ENCODE results near the gene STAB2.

STAB2 gene

GRCh38 chr12:103725398-103725797 is 138.3 kb downstream of the STAB2 start:
- intact Hi-C loops (cut with DNase I) = no loop called here
- DNase-seq = no peak

GRCh38 chr12:103727638-103728037 is 140.6 kb downstream of the STAB2 start:
- DNase-seq = no peak
- intact Hi-C loops (cut with DNase I) = no loop called here

- intact Hi-C loops (cut with DNase I) = no loop called here
- DNase-seq = no peak
Measured at GRCh38 chr12:103728323-103728722, 141.2 kb downstream of the STAB2 start.

GRCh38 chr12:103729499-103729898 is 142.4 kb downstream of the STAB2 start:
- intact Hi-C loops (cut with DNase I) = no loop called here
- no peak for DNase-seq

- DNase-seq = no peak
- intact Hi-C loops (cut with DNase I) = no loop called here
Measured at GRCh38 chr12:103731539-103731938, 144.5 kb downstream of the STAB2 start.

- no peak for DNase-seq
- intact Hi-C loops (cut with DNase I) = no loop called here
Measured at GRCh38 chr12:103734863-103735262, 147.8 kb downstream of the STAB2 start.

GRCh38 chr12:103735291-103735690 is 148.2 kb downstream of the STAB2 start:
- intact Hi-C loops (cut with DNase I) = no loop called here
- DNase-seq = no peak

- intact Hi-C loops (cut with DNase I) = no loop called here
- no peak for DNase-seq
Measured at GRCh38 chr12:103736572-103736971, 149.5 kb downstream of the STAB2 start.

GRCh38 chr12:103737881-103738280 is 150.8 kb downstream of the STAB2 start:
- intact Hi-C loops (cut with DNase I) = no loop called here
- no peak for DNase-seq

GRCh38 chr12:103742349-103742932 is 155.4 kb downstream of the STAB2 start:
- intact Hi-C loops (cut with DNase I) = no loop called here
- DNase-seq = peak in 7 of 42 donors; percentile 3 to 25 (median 10)

GRCh38 chr12:103743788-103744187 is 156.7 kb downstream of the STAB2 start:
- intact Hi-C loops (cut with DNase I) = no loop called here
- no peak for DNase-seq

GRCh38 chr12:103745962-103746361 is 158.9 kb downstream of the STAB2 start:
- no peak for DNase-seq
- intact Hi-C loops (cut with DNase I) = no loop called here

GRCh38 chr12:103748002-103748401 is 160.9 kb downstream of the STAB2 start:
- intact Hi-C loops (cut with DNase I) = no loop called here
- no peak for DNase-seq

GRCh38 chr12:103748875-103749274 is 161.8 kb downstream of the STAB2 start:
- intact Hi-C loops (cut with DNase I) = no loop called here
- no peak for DNase-seq

- intact Hi-C loops (cut with DNase I) = no loop called here
- DNase-seq = no peak
Measured at GRCh38 chr12:103751171-103751570, 164.1 kb downstream of the STAB2 start.

- DNase-seq = no peak
- intact Hi-C loops (cut with DNase I) = no loop called here
Measured at GRCh38 chr12:103751600-103751999, 164.5 kb downstream of the STAB2 start.

GRCh38 chr12:103755425-103755824 is 168.4 kb downstream of the STAB2 start:
- DNase-seq = no peak
- intact Hi-C loops (cut with DNase I) = no loop called here

- DNase-seq = no peak
- intact Hi-C loops (cut with DNase I) = no loop called here
Measured at GRCh38 chr12:103756443-103756842, 169.4 kb downstream of the STAB2 start.

GRCh38 chr12:103757248-103757647 is 170.2 kb downstream of the STAB2 start:
- intact Hi-C loops (cut with DNase I) = no loop called here
- DNase-seq = no peak

GRCh38 chr12:103758310-103759089 is 171.4 kb downstream of the STAB2 start:
- intact Hi-C loops (cut with DNase I) = no loop called here

GRCh38 chr12:103762473-103762872 is 175.4 kb downstream of the STAB2 start:
- DNase-seq = no peak
- intact Hi-C loops (cut with DNase I) = no loop called here

More at GRCh38 chr12:103758310-103759089, 171.4 kb downstream of the STAB2 start:
- DNase-seq = peak in 1 of 42 donors; percentile 11
